ENCODE results near the gene PAPPA2. TPM values are rescaled to one million over a fixed set of nuclear protein-coding genes. Genes with fewer than 3 reads are reported as not detected.

The PAPPA2 gene
- total RNA-seq, 2 donors from 2014 or later: 1.3 TPM; not detected in 1

GRCh38 chr1:176854121-176854520, 391.1 kb downstream of the PAPPA2 start:
- Mint-ChIP-seq H3K27me3 (ENCODE audit: insufficient read depth) (no peaks in the 10 kb centered on the region), H3K4me3 (no peak overlapping the region), H3K9me3 (no peaks in the 10 kb centered on the region), H3K27ac (no peak overlapping the region), H3K36me3 (ENCODE audit: low read depth) (no peaks in the 10 kb centered on the region), H3K4me1 (peaks cover 6% of the 10 kb centered on the region)
- Histone ChIP-seq H3K9me3 (ENCODE audit: control insufficient read depth, low read length) (no peaks in the 10 kb centered on the region), H3K9ac (ENCODE audit: extremely low read depth, low read length, poor library complexity, severe bottlenecking) (no peak overlapping the region), H3K36me3 (ENCODE audit: control insufficient read depth, insufficient read depth, low read length) (no peaks in the 10 kb centered on the region), H3K4me3 (ENCODE audit: low read length) (no peak overlapping the region), H3K27me3 (ENCODE audit: control insufficient read depth, insufficient read depth, low read length, poor library complexity, severe bottlenecking) (no peaks in the 10 kb centered on the region), H3K27ac (ENCODE audit: low read depth, low read length) (no peak overlapping the region), H3K4me1 (ENCODE audit: control insufficient read depth, insufficient read depth, low read length) (peaks cover 3% of the 10 kb centered on the region)
- DNase-seq: no peak
- no peak for TF ChIP-seq CTCF (conservative IDR thresholded peaks at IDR 0.05)
- WGBS, 2 experiments (ENCODE audit: insufficient coverage in 1 of 2, insufficient read length in 1 of 2): 90 to 92% methylated on average over 4 of the region's 4 CpGs

- no peak for TF ChIP-seq CTCF (conservative IDR thresholded peaks at IDR 0.05)
- no peak overlapping the region for H3K27ac Mint-ChIP-seq
- WGBS, 2 experiments (ENCODE audit: insufficient coverage in 1 of 2, insufficient read length in 1 of 2): 94 to 100% methylated on average over 3 to 7 of the region's 7 CpGs
Observed at GRCh38 chr1:176854758-176855745, 392.1 kb downstream of the PAPPA2 start.

GRCh38 chr1:176857632-176858031, 394.7 kb downstream of the PAPPA2 start:
- H3K27me3 Mint-ChIP-seq (ENCODE audit: insufficient read depth): peaks cover 3% of the 10 kb centered on the region
- H3K4me1 Mint-ChIP-seq: peaks cover 6% of the 10 kb centered on the region
- no peak for DNase-seq
- H3K9me3 Mint-ChIP-seq: no peaks in the 10 kb centered on the region
- H3K27me3 ChIP-seq (ENCODE audit: control insufficient read depth, insufficient read depth, low read length, poor library complexity, severe bottlenecking): no peaks in the 10 kb centered on the region
- H3K36me3 Mint-ChIP-seq (ENCODE audit: low read depth): no peaks in the 10 kb centered on the region
- H3K4me3 ChIP-seq (ENCODE audit: low read length): no peak overlapping the region
- H3K4me1 ChIP-seq (ENCODE audit: control insufficient read depth, insufficient read depth, low read length): peaks cover 3% of the 10 kb centered on the region
- no peak overlapping the region for H3K9ac ChIP-seq (ENCODE audit: extremely low read depth, low read length, poor library complexity, severe bottlenecking)
- H3K36me3 ChIP-seq (ENCODE audit: control insufficient read depth, insufficient read depth, low read length): no peaks in the 10 kb centered on the region
- no peak overlapping the region for H3K27ac Mint-ChIP-seq
- no peaks in the 10 kb centered on the region for H3K9me3 ChIP-seq (ENCODE audit: control insufficient read depth, low read length)
- H3K4me3 Mint-ChIP-seq: no peak overlapping the region
- 83 to 86% methylated on average over 3 to 4 of the region's 4 CpGs for WGBS, 2 experiments (ENCODE audit: insufficient coverage in 1 of 2, insufficient read length in 1 of 2)
- no peak overlapping the region for H3K27ac ChIP-seq (ENCODE audit: low read depth, low read length)
- TF ChIP-seq CTCF (conservative IDR thresholded peaks at IDR 0.05): no peak

More at GRCh38 chr1:176854758-176855745, 392.1 kb downstream of the PAPPA2 start:
- H3K36me3 Mint-ChIP-seq (ENCODE audit: low read depth): no peaks in the 10 kb centered on the region
- Histone ChIP-seq H3K27ac (ENCODE audit: low read depth, low read length) (no peak overlapping the region), H3K27me3 (ENCODE audit: control insufficient read depth, insufficient read depth, low read length, poor library complexity, severe bottlenecking) (no peaks in the 10 kb centered on the region), H3K4me1 (ENCODE audit: control insufficient read depth, insufficient read depth, low read length) (peaks cover 3% of the 10 kb centered on the region), H3K9me3 (ENCODE audit: control insufficient read depth, low read length) (no peaks in the 10 kb centered on the region), H3K9ac (ENCODE audit: extremely low read depth, low read length, poor library complexity, severe bottlenecking) (no peak overlapping the region), H3K4me3 (ENCODE audit: low read length) (no peak overlapping the region), H3K36me3 (ENCODE audit: control insufficient read depth, insufficient read depth, low read length) (no peaks in the 10 kb centered on the region)
- peaks cover 3% of the 10 kb centered on the region for H3K27me3 Mint-ChIP-seq (ENCODE audit: insufficient read depth)
- no peak for DNase-seq
- H3K9me3 Mint-ChIP-seq: no peaks in the 10 kb centered on the region
- no peak overlapping the region for H3K4me3 Mint-ChIP-seq
- peaks cover 6% of the 10 kb centered on the region for H3K4me1 Mint-ChIP-seq

Data from endodermal cell (in vitro differentiated cells).